ENCODE measurements around the gene PNCK. TPM values are rescaled to one million over a fixed set of nuclear protein-coding genes. Genes with fewer than 3 reads are reported as not detected.

PNCK gene
- total RNA-seq: 100 to 1,000 TPM in 1 of 4 donors, 10 to 100 TPM in 3; 33.9 to 135 (median 64.2) TPM
- 1 to 10 TPM in 1 of 3 donors, not detected in 2; 4.6 TPM for polyA plus RNA-seq

DNA sequence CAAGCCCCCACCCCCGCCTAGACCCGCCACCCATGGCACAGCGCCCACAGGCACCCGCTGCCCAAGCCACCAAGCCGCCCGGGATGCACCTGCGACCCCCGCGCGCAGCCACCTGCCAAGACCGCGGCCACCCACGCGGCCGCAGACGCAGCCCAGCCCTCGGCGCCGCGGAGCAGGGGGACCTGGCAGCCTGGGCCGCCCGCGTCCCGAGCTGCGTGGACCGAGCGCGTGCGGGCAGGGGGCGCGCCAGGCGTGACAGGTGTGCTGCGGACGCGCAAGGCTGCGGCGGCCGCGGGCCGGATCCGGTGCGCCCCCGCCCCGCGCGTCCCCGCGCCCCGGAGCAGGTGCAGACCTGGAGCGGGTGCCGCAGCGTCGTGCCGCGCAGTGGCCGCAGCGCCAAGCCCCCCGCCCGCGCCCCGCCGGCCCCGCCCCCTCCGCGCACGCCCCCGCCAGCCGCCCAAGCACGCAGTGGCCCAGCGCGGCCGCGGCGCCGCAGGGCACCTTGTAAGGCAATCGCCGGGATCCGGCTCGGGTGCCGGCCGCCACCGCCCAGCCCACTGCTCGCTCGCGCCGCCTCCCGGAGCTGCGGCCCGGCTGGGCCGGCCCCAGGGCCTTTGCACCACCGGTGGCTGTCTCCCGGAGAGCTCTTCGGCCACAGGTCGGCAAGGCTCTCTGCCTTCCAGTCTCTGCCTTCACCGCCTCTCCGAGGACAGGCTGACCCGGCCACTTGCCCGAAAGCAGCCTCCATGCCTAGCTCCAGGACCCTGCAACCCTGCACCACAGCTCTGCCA is at the start of gene PNCK:
Gene PNCK (minus strand): TSS at position 386 of the 791 bp plus-strand sequence. CDS start 737 bp downstream, outside the sequence.
- Histone ChIP-seq H3K27me3 (no peaks in the 10 kb centered on the region), H3K4me1 (no peaks in the 10 kb centered on the region), H3K4me3 (peak within 1 kb of the TSS; percentile 22 to 52 (median 46)), H3K27ac (peak within 1 kb of the TSS; percentile 59 to 82 (median 78)), H3K9me3 (no peaks in the 10 kb centered on the region), H3K36me3 (no peaks in the 10 kb centered on the region)
- intact Hi-C loops (cut with DNase I): no loop called here
- 7 to 11% methylated on average over 98 of the region's 98 CpGs for WGBS, 2 donors
- peak; percentile 66 for DNase-seq
- no peak for TF ChIP-seq EP300 (IDR thresholded peaks at IDR 0.05)
- TF ChIP-seq, protein P1, sequence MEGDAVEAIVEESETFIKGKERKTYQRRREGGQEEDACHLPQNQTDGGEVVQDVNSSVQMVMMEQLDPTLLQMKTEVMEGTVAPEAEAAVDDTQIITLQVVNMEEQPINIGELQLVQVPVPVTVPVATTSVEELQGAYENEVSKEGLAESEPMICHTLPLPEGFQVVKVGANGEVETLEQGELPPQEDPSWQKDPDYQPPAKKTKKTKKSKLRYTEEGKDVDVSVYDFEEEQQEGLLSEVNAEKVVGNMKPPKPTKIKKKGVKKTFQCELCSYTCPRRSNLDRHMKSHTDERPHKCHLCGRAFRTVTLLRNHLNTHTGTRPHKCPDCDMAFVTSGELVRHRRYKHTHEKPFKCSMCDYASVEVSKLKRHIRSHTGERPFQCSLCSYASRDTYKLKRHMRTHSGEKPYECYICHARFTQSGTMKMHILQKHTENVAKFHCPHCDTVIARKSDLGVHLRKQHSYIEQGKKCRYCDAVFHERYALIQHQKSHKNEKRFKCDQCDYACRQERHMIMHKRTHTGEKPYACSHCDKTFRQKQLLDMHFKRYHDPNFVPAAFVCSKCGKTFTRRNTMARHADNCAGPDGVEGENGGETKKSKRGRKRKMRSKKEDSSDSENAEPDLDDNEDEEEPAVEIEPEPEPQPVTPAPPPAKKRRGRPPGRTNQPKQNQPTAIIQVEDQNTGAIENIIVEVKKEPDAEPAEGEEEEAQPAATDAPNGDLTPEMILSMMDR (IDR thresholded peaks at IDR 0.05): no peak

DNA sequence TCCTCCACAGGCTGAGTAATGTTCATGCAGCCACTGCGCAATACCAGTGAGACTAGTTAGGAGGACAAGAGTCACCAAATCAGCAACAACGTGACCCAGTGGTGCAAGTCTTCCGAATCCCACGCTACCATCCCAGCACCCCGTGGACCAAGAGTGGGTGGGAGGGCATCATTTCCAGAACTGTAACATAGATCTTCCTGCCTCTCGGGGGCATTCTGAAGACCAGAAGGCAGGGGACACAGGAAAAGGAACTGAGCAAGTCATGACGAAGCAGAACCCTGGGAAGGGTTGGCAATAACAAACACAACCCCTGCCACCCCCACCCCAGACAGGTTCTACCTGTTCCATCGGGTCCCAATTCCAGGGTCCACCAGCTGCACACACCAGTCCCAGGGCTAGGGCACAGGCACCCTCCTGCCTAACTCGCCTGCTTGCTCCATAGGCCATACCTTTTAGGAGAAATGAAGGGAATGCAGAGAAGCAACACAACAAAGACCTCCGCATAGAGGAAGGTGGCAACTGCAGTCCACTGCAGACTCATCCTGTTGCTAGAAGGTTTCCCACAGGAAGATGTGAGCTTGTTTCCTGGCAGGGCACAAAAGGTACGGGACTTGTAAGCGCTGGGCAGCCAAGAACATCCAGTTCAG is 49.2 kb upstream of the PNCK start:
- WGBS, 2 donors: 21 to 30% methylated on average over 12 of the region's 12 CpGs

DNA sequence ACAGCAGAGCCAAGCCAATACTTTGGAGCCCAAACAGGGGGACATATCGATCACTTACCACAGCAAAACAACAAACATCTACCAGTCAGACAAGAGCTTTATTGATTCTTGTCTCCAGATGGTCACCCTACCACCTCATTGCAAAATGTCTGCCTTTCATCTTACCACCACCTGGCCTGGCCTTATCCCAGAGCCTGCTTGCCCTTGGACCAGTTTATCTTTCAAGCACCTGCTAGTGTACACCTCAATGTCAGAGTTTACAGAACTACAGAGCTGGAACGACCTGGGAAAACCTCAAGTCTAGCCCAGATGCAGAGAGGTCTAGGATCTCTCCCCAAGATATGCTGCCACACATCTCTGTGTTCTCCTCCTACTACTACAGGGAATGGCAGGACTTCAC is 46.1 kb upstream of the PNCK start:
- 59 to 85% methylated on average over 2 of the region's 2 CpGs for WGBS, 2 donors

More for the DNA sequence above, 49.2 kb upstream of the PNCK start:
- no peak for DNase-seq
- Histone ChIP-seq H3K27me3 (no peaks in the 10 kb centered on the region), H3K9me3 (no peaks in the 10 kb centered on the region), H3K27ac (peak overlapping the region; percentile 86 to 93 (median 91)), H3K4me3 (peak overlapping the region; percentile 62 to 78 (median 72)), H3K4me1 (peaks cover 0 to 44% (median 41%) of the 10 kb centered on the region in 4 donors), H3K36me3 (peaks cover 0 to 27% (median 15%) of the 10 kb centered on the region in 4 donors)
- TF ChIP-seq POLR2A (IDR thresholded peaks at IDR 0.05): no peak
- peak in 1 of 4 donors; percentile 37 for TF ChIP-seq EP300 (IDR thresholded peaks at IDR 0.05)
- TF ChIP-seq, protein P1 (IDR thresholded peaks at IDR 0.05): no peak
- no peak for TF ChIP-seq POLR2AphosphoS5 (IDR thresholded peaks at IDR 0.05)
- intact Hi-C loops (cut with DNase I): loop anchor here (2.0 kb wide), 1 partner anchor 14 kb away; no protein-coding TSS in a partner anchor

DNA sequence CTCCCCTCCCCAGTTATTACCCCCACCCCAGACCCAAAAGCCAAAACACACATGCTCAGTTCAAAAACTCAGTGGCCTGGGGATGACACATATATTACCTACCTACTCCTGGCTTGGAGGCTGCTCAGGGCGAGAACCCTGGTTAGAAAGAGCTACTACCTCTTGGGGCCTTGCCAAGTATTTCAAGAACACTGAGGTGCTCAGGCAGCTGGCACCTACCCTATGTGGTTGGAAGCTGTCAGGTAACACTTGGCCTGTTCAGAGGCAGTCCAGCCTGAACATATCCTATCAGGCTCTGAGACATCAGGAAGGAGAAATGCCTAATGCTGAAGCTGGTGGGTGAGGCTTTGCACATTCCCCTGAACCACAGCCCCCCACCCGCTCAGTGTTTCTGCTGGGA is 45.6 kb upstream of the PNCK start:
- TF ChIP-seq, protein P1 (IDR thresholded peaks at IDR 0.05): no peak
- no peak for TF ChIP-seq POLR2A (IDR thresholded peaks at IDR 0.05)
- no peak for TF ChIP-seq POLR2AphosphoS5 (IDR thresholded peaks at IDR 0.05)
- no peak for TF ChIP-seq EP300 (IDR thresholded peaks at IDR 0.05)
- H3K27ac ChIP-seq: no peak overlapping the region
- 77 to 89% methylated on average over 2 of the region's 2 CpGs for WGBS, 2 donors
- intact Hi-C loops (cut with DNase I): no loop called here
- H3K9me3 ChIP-seq: no peaks in the 10 kb centered on the region
- H3K4me3 ChIP-seq: no peak overlapping the region
- peaks cover 0 to 13% (median 10%) of the 10 kb centered on the region in 4 donors for H3K4me1 ChIP-seq
- H3K36me3 ChIP-seq: peaks cover 0 to 43% (median 15%) of the 10 kb centered on the region in 4 donors
- DNase-seq: no peak
- no peaks in the 10 kb centered on the region for H3K27me3 ChIP-seq

More for the DNA sequence above, 46.1 kb upstream of the PNCK start:
- no peaks in the 10 kb centered on the region for H3K27me3 ChIP-seq
- no peak for DNase-seq
- no peak overlapping the region for H3K4me3 ChIP-seq
- peaks cover 0 to 13% (median 10%) of the 10 kb centered on the region in 4 donors for H3K4me1 ChIP-seq
- no peaks in the 10 kb centered on the region for H3K9me3 ChIP-seq
- no peak for TF ChIP-seq POLR2AphosphoS5 (IDR thresholded peaks at IDR 0.05)
- peaks cover 0 to 39% (median 15%) of the 10 kb centered on the region in 4 donors for H3K36me3 ChIP-seq
- no peak overlapping the region for H3K27ac ChIP-seq
- intact Hi-C loops (cut with DNase I): no loop called here

DNA sequence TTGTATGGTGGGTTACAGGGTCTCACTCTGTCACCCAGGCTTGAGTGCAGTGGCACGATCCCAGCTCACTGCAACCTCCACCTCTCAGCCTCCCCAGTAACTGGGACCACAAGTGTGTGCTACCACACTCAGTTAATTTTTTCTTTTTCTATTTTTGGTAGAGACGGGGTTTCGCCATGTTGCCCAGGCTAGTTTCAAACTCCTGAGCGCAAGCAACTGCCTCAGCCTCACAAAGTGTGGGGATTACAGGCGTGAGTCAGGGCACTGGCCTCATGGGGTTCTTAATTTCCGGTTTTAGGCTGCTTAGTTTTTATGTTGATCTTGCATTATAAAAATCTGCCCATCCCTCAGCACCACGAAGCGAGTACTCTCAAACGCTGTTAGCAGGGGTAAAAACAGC is 43.8 kb upstream of the PNCK start:
- Histone ChIP-seq H3K4me3 (no peak overlapping the region), H3K27ac (no peak overlapping the region), H3K27me3 (no peaks in the 10 kb centered on the region), H3K9me3 (no peaks in the 10 kb centered on the region), H3K36me3 (peaks cover 0 to 45% (median 15%) of the 10 kb centered on the region in 4 donors), H3K4me1 (peaks cover 0 to 4% (median 2%) of the 10 kb centered on the region in 4 donors)
- intact Hi-C loops (cut with DNase I): no loop called here
- DNase-seq: no peak
- TF ChIP-seq, protein P1 (IDR thresholded peaks at IDR 0.05): no peak
- no peak for TF ChIP-seq EP300 (IDR thresholded peaks at IDR 0.05)
- 92 to 95% methylated on average over 9 of the region's 9 CpGs for WGBS, 2 donors

All from sigmoid colon (tissue), 7 donors.